DOHH2 (cell line): ENCODE results near the gene FRMD3.

ENCODE experiments used
- H3F3A ChIP-seq: fragments of 200-600 bp; sonication (generic), shearing (Covaris generic); 2 replicates; pipeline ENCODE4 v1.6.0; 2016; ENCODE audit warnings: antibody characterized with exemption, mild to moderate bottlenecking; ENCODE audit not compliant: control insufficient read depth, insufficient read depth
- H3K27ac ChIP-seq: fragments of 200-600 bp; sonication (generic); 2 replicates; pipeline ENCODE4 v1.5.1; 2014; ENCODE audit warnings: low read depth, mild to moderate bottlenecking, low read length, moderate library complexity
- H3K27me3 ChIP-seq: fragments of 200-600 bp; sonication (generic); 2 replicates; pipeline ENCODE4 v1.6.1; 2014; ENCODE audit warnings: mild to moderate bottlenecking, low read length, mixed read lengths; ENCODE audit not compliant: control insufficient read depth
- H3K36me3 ChIP-seq: fragments of 200-600 bp; sonication (generic); 2 replicates; pipeline ENCODE4 v1.6.1; 2014; ENCODE audit warnings: mild to moderate bottlenecking, low read length, moderate library complexity, mixed read lengths; ENCODE audit not compliant: control insufficient read depth
- H3K4me1 ChIP-seq: fragments of 200-600 bp; sonication (generic); 2 replicates; pipeline ENCODE4 v1.6.1; 2014; ENCODE audit warnings: mild to moderate bottlenecking, low read length, mixed read lengths; ENCODE audit not compliant: control insufficient read depth
- H3K4me2 ChIP-seq: fragments of 200-600 bp; sonication (generic); 2 replicates; pipeline ENCODE4 v1.6.0; 2014; ENCODE audit warnings: mild to moderate bottlenecking, low read length, moderate library complexity
- H3K4me3 ChIP-seq: fragments of 200-600 bp; sonication (generic); 2 replicates; pipeline ENCODE4 v1.5.1; 2014; ENCODE audit warnings: mild to moderate bottlenecking, low read length, mixed read lengths
- H3K79me2 ChIP-seq: fragments of 200-600 bp; sonication (generic); 2 replicates; pipeline ENCODE4 v1.6.1; 2014; ENCODE audit warnings: mild to moderate bottlenecking, low read length, mixed read lengths; ENCODE audit not compliant: control insufficient read depth
- H3K9me2 ChIP-seq: fragments of 200-600 bp; sonication (generic); replicated peaks from 2 replicates; pipeline ENCODE4 v1.6.1; 2014; ENCODE audit warnings: mild to moderate bottlenecking, low read length, mixed read lengths; ENCODE audit not compliant: control insufficient read depth
- H3K9me3 ChIP-seq: fragments of 200-600 bp; sonication (generic); 2 replicates; pipeline ENCODE4 v1.6.1; 2014; ENCODE audit warnings: antibody characterized with exemption, low read length, mixed read lengths; ENCODE audit not compliant: control insufficient read depth, insufficient read depth
- H4K20me1 ChIP-seq: fragments of 200-600 bp; sonication (generic); 2 replicates; pipeline ENCODE4 v1.6.0; 2014; ENCODE audit warnings: low read depth, mild to moderate bottlenecking, antibody characterized with exemption, low read length, moderate library complexity; ENCODE audit not compliant: control insufficient read depth, insufficient read depth
- EZH2phosphoT487 ChIP-seq: fragments of 200-600 bp; sonication (generic); IDR thresholded peaks from 2 replicates; pipeline ENCODE4 v1.6.1; 2017; ENCODE audit warnings: borderline replicate concordance, mild to moderate bottlenecking, antibody characterized with exemption, low read length, moderate library complexity, mixed read lengths
- TF ChIP-seq, protein P1 (sequence below): fragments of 200-600 bp; sonication (generic); IDR thresholded peaks from one replicate; pipeline ENCODE4 v1.5.1; 2014; ENCODE audit warnings: antibody characterized with exemption, mild to moderate bottlenecking, low read depth, low read length; ENCODE audit not compliant: poor library complexity, severe bottlenecking

Gene FRMD3

DNA sequence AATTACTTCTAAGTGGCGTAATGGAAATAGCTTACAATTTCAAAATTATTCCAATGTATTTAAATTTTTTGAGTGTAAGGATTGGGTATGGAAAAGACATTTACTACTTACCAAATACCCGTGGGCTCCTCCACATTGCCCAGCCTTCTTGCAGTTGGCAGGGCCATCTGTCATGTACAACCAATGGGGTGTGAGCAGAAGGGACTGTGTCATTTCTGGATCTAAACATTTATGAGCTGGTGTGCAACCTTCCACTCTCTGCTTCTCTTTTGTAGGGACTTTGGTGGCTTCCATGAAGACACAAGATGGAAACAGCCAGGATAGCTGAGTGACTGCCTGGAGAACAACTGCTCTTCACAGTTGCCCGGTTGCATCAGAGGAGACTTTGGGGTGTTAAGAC, 40.8 kb downstream of the FRMD3 start:
- no peak overlapping the region for H3K27ac ChIP-seq
- H3K4me1 ChIP-seq, result no peaks in the 10 kb centered on the region
- TF ChIP-seq, protein P1, sequence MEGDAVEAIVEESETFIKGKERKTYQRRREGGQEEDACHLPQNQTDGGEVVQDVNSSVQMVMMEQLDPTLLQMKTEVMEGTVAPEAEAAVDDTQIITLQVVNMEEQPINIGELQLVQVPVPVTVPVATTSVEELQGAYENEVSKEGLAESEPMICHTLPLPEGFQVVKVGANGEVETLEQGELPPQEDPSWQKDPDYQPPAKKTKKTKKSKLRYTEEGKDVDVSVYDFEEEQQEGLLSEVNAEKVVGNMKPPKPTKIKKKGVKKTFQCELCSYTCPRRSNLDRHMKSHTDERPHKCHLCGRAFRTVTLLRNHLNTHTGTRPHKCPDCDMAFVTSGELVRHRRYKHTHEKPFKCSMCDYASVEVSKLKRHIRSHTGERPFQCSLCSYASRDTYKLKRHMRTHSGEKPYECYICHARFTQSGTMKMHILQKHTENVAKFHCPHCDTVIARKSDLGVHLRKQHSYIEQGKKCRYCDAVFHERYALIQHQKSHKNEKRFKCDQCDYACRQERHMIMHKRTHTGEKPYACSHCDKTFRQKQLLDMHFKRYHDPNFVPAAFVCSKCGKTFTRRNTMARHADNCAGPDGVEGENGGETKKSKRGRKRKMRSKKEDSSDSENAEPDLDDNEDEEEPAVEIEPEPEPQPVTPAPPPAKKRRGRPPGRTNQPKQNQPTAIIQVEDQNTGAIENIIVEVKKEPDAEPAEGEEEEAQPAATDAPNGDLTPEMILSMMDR, result no peak
- H3K4me3 ChIP-seq, result no peak overlapping the region
- no peaks in the 10 kb centered on the region for H3K27me3 ChIP-seq
- H3K9me2 ChIP-seq, result no peaks in the 10 kb centered on the region
- H3K36me3 ChIP-seq, result no peaks in the 10 kb centered on the region
- no peaks in the 10 kb centered on the region for H3K79me2 ChIP-seq
- no peaks in the 10 kb centered on the region for H3F3A ChIP-seq
- H3K4me2 ChIP-seq, result no peak overlapping the region
- no peaks in the 10 kb centered on the region for H4K20me1 ChIP-seq
- H3K9me3 ChIP-seq, result no peaks in the 10 kb centered on the region

DNA sequence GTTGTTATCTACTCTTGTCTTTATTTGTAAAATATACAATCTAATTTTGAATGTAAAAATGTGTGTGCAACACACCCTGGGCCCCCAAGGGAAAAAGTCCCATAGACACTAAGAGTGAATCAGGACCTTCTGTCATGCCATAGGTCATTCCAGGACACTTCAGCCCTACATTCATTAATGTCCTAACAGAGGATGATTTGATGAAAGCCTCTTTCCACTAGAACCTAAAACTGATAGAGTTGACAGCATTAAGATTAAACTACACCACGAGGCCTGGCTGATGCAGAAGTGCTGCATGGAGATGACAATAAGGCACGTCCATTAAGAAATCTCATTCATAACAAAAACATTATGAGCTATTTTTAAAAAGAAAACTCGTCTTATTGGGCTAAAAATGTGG, 46.2 kb downstream of the FRMD3 start:
- TF ChIP-seq EZH2phosphoT487, result no peak
- TF ChIP-seq, protein P1, result no peak
- H3K36me3 ChIP-seq, result no peaks in the 10 kb centered on the region
- H3K79me2 ChIP-seq, result no peaks in the 10 kb centered on the region
- no peaks in the 10 kb centered on the region for H3K9me3 ChIP-seq
- no peaks in the 10 kb centered on the region for H4K20me1 ChIP-seq
- H3F3A ChIP-seq, result no peaks in the 10 kb centered on the region
- H3K4me3 ChIP-seq, result no peak overlapping the region
- no peaks in the 10 kb centered on the region for H3K27me3 ChIP-seq
- H3K4me2 ChIP-seq, result no peak overlapping the region
- H3K4me1 ChIP-seq, result no peaks in the 10 kb centered on the region
- H3K9me2 ChIP-seq, result no peaks in the 10 kb centered on the region
- H3K27ac ChIP-seq, result no peak overlapping the region

DNA sequence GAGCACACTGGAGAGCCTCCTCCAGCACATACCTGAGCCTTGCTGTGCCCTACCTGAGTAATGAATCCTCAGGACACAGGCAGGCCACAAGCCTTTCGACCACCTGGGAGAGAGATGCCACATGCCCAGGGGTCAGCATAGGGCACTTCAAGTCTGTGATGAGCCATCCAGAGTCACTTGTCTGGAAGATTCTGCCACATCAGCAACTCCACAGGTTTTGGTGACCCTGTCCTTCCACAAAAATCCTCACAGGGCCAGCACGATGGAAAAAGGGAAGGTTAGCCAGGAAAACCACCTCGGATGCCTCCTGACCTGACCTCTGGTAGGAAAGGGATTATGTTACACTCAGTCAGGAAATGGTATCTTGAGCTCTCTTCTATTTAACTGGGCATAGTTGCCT, 46.8 kb downstream of the FRMD3 start:
- H3K4me1 ChIP-seq, result no peaks in the 10 kb centered on the region
- no peak overlapping the region for H3K4me3 ChIP-seq
- TF ChIP-seq, protein P1, result no peak
- TF ChIP-seq EZH2phosphoT487, result no peak
- H3K9me2 ChIP-seq, result no peaks in the 10 kb centered on the region
- H3K36me3 ChIP-seq, result no peaks in the 10 kb centered on the region
- no peaks in the 10 kb centered on the region for H4K20me1 ChIP-seq
- H3K27ac ChIP-seq, result no peak overlapping the region
- no peaks in the 10 kb centered on the region for H3F3A ChIP-seq
- H3K9me3 ChIP-seq, result no peaks in the 10 kb centered on the region
- H3K79me2 ChIP-seq, result no peaks in the 10 kb centered on the region
- H3K4me2 ChIP-seq, result no peak overlapping the region
- H3K27me3 ChIP-seq, result no peaks in the 10 kb centered on the region

DNA sequence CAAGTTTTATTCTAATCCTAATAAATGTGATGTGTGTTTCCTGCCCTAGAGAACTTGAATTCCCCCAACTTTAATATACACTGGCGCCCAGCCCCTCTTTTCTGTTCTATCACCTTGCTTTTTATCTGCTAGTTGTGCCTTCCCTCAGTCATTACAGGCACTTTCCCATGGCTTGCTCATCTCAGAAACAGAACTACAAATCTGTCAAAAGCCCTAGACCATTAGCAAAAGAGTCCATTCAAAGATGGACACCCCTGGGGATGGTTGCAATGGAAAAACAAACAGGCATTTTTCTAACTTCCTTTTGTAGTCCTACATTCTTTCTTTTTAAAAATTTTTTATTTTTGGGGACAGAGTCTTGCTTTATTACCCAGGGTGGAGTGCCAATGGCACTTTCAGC, 48.2 kb downstream of the FRMD3 start:
- Histone ChIP-seq H3K36me3 (no peaks in the 10 kb centered on the region), H3F3A (no peaks in the 10 kb centered on the region), H3K27ac (no peak overlapping the region), H3K4me2 (no peak overlapping the region), H4K20me1 (no peaks in the 10 kb centered on the region), H3K79me2 (no peaks in the 10 kb centered on the region), H3K9me3 (no peaks in the 10 kb centered on the region), H3K9me2 (no peaks in the 10 kb centered on the region), H3K4me3 (no peak overlapping the region), H3K4me1 (no peaks in the 10 kb centered on the region), H3K27me3 (no peaks in the 10 kb centered on the region)
- no peak for TF ChIP-seq EZH2phosphoT487
- TF ChIP-seq, protein P1, result no peak
